Limb (tissue), 2 donors: Measurements from ENCODE around the gene LAMA2.

Experiments
- DNase-seq, 2 donors: peaks; one replicate each; pipeline ENCODE4 v3.0.0-alpha.2; 2016; ENCODE audit errors: extremely low spot score in 2 of 2

LAMA2 gene

GRCh38 chr6:128882991-128883611, at the start of gene LAMA2:
LAMA2 (plus strand) TSS chr6:128883138; CDS start chr6:128883246, 108 bp downstream.
- DNase-seq: peak; percentile 75 to 84

DNA sequence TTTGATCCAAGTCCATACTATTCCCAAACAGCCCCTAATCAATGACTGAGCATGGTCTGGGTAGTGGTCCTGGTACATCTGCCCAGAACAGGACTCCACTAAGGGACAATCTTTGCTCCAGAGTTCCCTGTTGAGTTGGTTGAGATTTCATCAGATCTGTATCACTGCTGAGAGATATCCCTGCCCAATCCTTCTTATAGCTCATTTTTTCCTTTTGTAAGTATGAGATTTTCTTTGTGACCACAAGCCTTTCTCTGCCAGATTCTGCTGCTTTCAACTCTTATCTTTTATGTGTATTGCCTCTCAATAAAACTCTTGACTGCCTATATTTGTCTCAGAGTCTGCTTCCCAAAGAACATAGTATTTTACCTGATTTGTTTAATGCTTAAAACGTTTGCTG, 46.2 kb upstream of the LAMA2 start:
- no peak for DNase-seq

GRCh38 chr6:128841518-128841917, 41.4 kb upstream of the LAMA2 start:
- DNase-seq: no peak

- no peak for DNase-seq
These were observed 38.3 kb upstream of the LAMA2 start for GRCh38 chr6:128844598-128844997.

DNA sequence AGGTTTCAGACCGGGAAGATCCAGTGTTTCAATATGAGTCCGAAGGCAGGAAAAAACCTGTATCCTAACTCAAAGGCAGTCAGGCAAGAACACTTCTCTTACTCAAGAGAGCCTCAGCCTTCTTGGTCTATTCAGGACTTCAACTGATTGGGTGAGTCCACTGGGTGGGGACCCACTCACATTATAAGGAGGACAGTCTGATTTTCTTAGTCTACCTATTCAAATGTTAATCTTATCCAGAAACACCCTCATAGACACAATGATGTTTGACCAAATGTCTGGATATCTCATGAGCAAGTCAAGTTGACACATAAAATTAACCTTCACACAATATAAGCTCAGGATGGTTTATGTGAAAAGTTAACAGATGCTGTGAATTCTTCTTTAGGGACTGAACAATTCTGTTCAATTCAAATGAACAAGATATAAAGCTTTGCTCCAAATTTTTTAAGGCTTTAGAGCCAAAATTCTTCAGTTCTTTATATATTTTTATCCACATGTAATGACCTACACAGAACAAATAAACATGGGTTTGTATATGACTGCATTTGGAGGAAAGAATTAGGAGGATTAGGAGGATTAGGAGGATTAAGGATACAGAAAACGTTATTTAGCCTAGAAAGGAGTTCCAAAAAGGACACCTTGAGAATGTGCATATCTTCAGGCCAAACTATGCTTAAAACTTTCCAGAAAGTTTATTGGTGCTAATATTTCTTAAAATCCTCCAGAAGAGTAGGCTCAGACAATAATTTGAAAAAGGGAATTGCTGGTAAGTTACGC, 35.3 kb upstream of the LAMA2 start:
- no peak for DNase-seq

DNA sequence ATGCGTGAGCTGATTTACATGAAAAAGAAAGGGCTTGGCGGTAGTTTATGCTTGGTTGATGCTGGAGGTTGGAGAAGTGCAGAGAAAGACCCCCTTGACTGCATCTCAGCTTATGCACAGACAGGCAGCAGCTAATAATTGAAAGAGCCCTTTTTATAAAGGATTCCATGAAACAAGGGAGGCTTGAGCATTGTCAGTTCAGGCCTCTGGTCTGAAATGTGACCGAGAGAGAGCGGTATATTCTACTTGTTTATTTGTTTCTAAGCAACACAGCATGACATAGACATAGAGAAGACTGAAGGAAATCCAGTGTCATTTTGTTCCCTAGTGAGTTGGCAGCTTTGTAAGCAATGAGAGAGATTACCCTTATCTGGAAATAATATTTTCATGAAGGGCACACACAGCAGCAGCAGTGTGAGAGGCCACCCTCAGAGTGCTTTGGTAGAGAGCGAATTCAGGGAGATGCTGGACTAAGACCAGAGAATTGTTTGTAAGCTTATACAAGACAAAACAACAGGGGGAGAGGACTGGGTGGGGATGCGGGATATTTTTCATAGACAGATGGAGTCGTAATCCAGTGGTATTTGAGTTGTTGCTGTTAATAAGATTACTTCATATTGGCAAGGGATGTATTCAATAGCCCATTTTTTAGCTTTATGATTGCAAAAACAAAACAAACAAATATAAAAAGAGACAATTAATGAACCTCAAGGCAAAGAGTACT, 34.6 kb upstream of the LAMA2 start:
- DNase-seq: no peak

DNA sequence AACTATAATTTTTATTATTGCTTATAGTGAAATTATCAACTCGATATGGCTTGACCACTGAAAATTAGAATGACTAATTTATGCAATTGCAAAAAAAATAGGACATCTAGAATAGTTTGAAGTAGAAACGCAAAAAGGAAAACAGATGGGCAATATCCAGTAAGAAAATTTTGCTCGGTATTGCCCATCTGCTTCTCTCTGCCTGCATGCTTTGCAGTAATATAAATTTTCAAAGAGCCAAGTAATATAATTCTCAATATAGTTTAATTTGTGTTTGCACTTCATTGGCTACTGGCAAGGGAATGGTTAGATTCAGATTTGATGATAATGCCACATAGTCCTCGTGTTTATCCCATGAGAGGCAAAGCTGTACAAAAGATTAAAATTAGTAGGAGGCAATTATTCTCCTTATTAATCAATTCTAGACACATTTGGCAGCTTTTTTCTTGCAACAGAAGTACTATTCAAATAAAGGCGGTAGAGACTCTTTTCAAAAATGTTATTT, 27.3 kb upstream of the LAMA2 start:
- no peak for DNase-seq

DNA sequence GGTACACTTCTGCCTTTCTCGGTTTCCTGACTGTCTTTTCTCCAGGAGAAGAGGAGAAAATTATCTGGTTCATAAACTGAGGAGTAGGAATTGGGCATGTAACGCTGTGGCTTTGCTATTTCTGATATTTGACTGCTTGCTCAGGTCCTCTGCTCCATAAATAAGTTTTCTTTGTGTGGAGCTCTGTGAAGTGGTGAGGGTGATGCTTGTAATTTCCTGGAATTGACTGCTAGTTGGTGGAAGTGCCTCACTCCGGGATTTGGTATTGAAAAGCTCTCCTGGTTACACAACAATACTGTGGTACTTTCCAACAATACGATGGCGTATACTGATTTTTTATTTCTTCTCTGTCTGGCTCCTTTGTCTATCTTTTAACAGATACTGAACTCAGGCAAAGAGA, 25.1 kb upstream of the LAMA2 start:
- DNase-seq: no peak

DNA sequence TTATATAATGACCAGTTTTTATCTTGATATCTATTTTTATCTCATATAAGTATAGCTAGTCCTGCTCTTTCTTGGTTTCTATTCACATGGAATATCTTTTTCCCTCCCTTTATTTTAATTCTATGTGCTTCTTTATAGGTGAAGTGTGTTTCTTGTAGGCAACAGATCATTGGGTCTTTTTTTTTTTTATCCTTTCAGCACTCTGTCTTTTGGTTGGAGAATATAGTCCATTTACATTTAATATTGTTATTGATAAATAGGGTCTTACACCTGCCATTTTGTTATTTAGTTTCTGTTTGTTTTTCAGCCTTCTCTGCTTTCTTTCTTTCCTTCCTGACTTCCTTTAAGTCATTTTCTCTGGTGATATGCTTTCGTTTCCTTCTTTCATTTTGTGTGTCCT, 22.2 kb upstream of the LAMA2 start:
- DNase-seq: no peak

DNA sequence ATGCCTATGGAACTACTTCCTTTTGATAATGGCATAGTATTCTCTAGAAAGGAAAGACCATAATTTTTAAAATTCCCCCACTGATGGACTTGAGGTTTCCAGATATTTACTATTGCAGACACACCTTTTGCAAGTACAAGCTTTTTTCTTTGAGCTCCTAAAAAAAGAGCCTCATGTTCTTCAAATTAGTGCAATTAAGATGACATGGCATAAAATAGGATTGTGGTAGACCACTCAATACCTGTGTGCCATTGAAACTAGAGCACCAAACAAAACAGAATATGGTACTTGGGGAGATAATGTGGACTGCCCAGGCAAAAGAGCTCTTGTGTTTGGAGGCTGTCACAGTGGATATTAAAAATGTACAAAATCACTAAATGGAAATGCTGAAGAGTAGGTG, 19.0 kb upstream of the LAMA2 start:
- DNase-seq: no peak

DNA sequence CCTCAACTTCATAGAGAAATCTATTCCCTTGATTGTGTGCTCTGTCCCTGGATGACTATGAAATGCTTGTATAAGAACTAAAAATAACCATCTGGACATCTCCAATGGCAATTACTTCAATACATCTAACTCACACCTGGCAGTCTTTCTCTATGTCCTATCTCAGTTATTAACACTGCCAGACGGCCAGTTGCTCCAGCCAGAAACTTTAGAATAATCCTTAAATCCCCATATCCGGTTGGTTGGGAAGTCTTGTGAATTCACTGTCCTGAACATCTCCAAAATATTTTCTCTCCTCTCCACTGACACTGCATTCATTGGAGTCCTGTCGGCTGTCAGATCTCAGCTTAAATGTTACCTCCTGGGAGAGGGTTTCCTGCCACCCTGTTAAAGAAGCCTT, 12.2 kb upstream of the LAMA2 start:
- no peak for DNase-seq

DNA sequence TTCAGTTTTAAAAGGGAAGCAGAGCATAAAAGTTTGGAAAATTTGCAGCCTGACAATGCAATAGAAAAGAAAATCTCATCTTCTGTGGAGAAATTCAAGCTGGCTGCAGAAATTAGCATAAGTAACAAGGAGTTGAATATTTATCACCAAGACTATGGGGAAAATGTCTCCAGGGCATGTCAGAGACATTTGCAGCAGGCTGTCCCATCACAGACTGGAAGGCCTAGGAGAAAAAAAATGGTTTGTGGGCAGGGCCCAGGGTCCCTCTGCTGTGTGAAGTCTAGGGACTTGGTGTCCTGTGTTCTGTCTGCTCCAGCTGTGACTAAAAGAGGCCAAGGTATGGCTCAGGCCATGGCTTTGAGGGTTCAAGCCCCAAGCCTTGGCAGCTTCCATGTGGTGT, 8.1 kb upstream of the LAMA2 start:
- DNase-seq: no peak

DNA sequence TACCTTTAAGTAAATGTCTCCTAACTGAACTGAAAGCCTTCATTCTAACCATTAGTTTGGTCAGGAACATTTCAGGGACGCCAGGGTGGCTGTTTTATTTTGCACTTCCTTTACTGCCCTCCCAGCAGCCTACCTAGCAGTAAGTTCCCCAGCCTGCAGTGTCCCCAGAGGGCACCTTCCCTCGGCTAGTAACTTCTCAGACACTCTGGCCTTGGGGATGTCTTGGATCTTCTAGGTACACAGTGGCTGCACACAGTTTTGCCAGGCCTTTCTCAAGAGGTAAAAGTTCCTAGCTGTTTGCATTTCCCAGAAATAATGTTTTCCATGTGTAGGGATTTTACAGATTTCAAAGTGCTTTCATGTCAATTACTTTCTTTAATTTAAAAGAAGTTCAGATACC, 378 bp upstream of the LAMA2 start:
- DNase-seq: peak in 1 of 2 donors; percentile 31

DNA sequence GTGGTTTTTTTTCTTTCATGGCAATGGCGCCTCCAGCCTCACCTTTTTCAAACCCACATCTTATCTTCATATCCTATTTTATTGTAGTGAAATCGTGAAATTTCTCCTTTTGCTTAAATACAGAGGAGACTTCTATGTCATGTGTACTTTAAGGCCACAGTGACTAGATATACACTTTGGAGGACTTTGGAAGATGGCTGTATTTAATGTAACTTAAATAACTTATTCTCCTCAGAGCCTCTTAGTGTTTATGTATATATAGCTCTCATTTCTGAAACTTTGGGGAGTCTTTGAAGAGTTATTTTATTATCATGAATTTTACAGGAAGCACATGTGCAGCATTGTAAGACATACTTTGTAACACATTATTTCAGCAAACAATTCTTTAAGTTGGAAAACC, 968 bp downstream of the LAMA2 start:
- no peak for DNase-seq

DNA sequence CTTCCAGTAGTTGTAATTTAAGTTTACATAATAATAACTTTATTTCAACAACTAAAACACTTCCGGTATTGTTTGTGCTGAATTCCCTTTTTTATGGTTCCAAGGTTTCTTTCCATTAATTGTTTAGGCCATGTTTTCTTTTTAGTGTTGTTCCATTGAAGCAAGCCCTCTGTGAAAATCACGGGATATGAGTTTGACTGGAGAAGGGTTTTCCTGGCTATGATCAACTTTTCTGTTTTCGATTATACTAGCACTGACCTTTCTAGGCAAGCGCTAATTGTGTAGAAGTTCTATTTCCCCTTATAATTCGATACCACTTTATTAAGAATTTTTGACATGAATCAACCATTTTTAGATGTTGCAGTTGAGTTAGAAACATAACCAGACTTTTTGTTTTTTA, 2.4 kb downstream of the LAMA2 start:
- no peak for DNase-seq

- no peak for DNase-seq
These were observed 3.8 kb downstream of the LAMA2 start for GRCh38 chr6:128886706-128887105.

GRCh38 chr6:128888444-128889175, 5.7 kb downstream of the LAMA2 start:
- DNase-seq: no peak

GRCh38 chr6:128889870-128890269, 6.9 kb downstream of the LAMA2 start:
- DNase-seq: no peak

DNA sequence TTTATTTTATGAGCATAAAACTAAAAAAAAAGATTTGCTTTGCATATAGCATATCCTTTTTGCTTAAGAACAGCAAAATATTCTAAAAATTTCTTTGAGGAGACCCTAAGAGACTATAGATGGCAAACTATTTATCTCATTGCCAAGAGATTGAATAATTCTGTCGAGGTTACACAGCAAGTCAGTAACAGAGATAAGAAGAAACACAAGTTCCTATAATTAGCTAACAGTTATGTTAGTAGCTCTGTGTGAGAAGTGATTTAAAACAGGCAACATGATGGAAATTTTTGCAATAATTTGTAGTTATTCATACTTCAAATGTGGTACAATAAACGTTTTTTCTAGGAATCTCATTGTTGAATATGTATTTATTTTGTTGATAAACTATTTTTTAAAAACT, 9.1 kb downstream of the LAMA2 start:
- no peak for DNase-seq

DNA sequence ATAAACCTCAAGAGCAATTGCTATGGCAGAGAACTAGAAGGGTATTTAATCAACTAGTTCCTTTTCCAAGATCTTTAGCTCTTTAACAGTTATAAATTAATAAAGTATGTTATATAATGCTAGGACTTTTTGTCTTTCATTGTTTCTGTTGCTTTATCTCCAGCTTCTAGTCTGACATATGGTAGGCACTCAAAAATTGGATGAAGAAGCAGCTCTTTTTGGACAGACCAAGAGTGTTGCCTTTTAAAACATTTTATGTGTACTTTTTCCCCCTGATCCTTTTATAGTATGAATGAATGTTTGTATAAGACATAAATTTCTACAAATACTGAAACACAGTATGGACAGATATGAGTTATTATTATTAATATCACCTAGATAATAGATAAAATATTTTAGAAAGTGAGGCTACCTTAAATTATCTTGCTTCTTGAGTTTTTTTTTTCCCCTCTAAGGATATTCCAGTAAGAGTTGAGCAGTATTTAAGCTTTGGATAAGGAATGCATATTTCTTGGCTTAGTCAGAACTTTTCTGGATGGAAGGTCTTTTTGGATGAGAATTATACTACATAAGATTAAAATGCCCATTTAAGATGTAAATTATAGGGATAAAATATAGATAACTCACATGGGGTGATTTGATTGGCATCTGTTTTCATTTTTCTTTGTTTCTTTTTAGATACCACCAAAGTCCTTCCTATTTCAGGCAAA, 16.6 kb downstream of the LAMA2 start:
- no peak for DNase-seq

DNA sequence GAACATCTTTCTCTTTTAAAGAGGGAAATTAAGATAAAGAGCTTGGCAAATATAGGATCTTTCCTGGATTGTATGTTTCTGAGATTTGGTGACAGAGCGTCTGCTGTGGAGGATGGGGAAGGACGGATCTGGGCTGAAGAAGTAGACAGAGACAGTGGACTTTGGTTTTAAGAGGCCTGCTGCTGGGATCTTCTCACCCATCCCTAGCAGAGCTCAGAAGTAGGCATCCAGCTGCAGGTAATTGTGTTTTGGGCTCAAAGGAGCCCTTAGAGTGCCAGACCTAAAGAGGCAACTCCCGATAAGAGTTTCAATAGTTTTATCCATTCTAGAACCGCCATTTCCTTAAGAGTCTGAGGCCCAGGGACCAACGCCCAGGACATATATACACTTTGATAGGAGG, 20.8 kb downstream of the LAMA2 start:
- no peak for DNase-seq
